GM12878 (cell line): Measurements from ENCODE around the gene ROR2. TPM values are rescaled to one million over a fixed set of nuclear protein-coding genes. Genes with fewer than 3 reads are reported as not detected.

ENCODE experiments used
- ATAC-seq: fragments of 200-7000 bp; cut with Tn5 transposase; 3 replicates; pipeline ENCODE4 v1.9.1; 2020; ENCODE audit warnings: mild to moderate bottlenecking, moderate library complexity
- BruUV-seq: library from RNA; stranded (reverse); fragments of 400-500 nt; replicated peaks from 2 replicates; lab custom pipeline; 2021; lab: Mats Ljungman, UMichigan
- CTCF ChIA-PET: fragments of 300-600 bp; sonication (Branson Sonifier 250); formaldehyde crosslinking; extraction: SDS; loops from one replicate; lab custom pipeline; 2021; ENCODE audit warnings: inconsistent platforms; lab: Yijun Ruan, JAX
- POLR2A ChIA-PET: fragments of 350-600 bp; formaldehyde crosslinking; extraction: SDS; loops from one replicate; lab custom pipeline; 2021; ENCODE audit warnings: inconsistent platforms; lab: Charles Lee
- RAD21 ChIA-PET: fragments of 300-600 bp; sonication (Branson Sonifier 250); formaldehyde crosslinking; loops from one replicate; lab custom pipeline; 2023; ENCODE audit warnings: antibody characterized with exemption; ENCODE audit not compliant: unreplicated experiment; lab: Charles Lee
- SMC1A ChIA-PET: fragments of 300-600 bp; sonication (Branson Sonifier 250); formaldehyde crosslinking; loops from one replicate; lab custom pipeline; 2023; ENCODE audit not compliant: unreplicated experiment, uncharacterized antibody; lab: Charles Lee
- DNase-seq: peaks from one replicate; pipeline ENCODE4 v3.0.0-alpha.2; 2011; ENCODE audit warnings: low read depth, low spot score
- FAIRE-seq: peaks from 3 replicates; lab custom pipeline; 2011; peaks lifted over from hg19 to GRCh38; lab: Jason Lieb, UNC
- H2AFZ ChIP-seq: 2 replicates; pipeline ENCODE4 v1.6.0; 2011; ENCODE audit warnings: low read depth, low read length, control low read depth; ENCODE audit not compliant: control insufficient read depth
- H3K27ac ChIP-seq: 2 replicates; pipeline ENCODE4 v1.5.1; 2011; ENCODE audit warnings: control low read depth; ENCODE audit not compliant: control insufficient read depth, insufficient read depth
- H3K27me3 ChIP-seq, 2 experiments: replicated peaks in 1 of 2; 2 replicates each; pipeline versions ENCODE4 v1.6.0 to v1.6.1; 2011; ENCODE audit warnings: low read length in 1 of 2; ENCODE audit not compliant: control insufficient read depth in 2 of 2, insufficient read depth in 2 of 2
- H3K36me3 ChIP-seq, 2 experiments: 2 replicates each; pipeline ENCODE4 v1.5.1; 2011; ENCODE audit warnings: low read length in 1 of 2; ENCODE audit not compliant: control insufficient read depth in 2 of 2, insufficient read depth in 2 of 2
- H3K4me1 ChIP-seq: 2 replicates; pipeline ENCODE4 v1.6.1; 2011; ENCODE audit warnings: mild to moderate bottlenecking, low read length, moderate library complexity, mixed read lengths; ENCODE audit not compliant: control insufficient read depth, insufficient read depth
- H3K4me2 ChIP-seq: 2 replicates; pipeline ENCODE4 v1.6.0; 2011; ENCODE audit warnings: control low read depth; ENCODE audit not compliant: control insufficient read depth, insufficient read depth
- H3K4me3 ChIP-seq: fragments of 200-600 bp; sonication (generic); 2 replicates; pipeline ENCODE4 v1.5.1; 2016
- H3K79me2 ChIP-seq: 2 replicates; pipeline ENCODE4 v1.6.0; 2011; ENCODE audit warnings: low read length; ENCODE audit not compliant: control insufficient read depth, insufficient read depth
- H3K9ac ChIP-seq: 2 replicates; pipeline ENCODE4 v1.8.0; 2011; ENCODE audit warnings: low read length, control low read depth, mixed read lengths; ENCODE audit not compliant: control insufficient read depth, insufficient read depth
- H3K9me3 ChIP-seq: replicated peaks from 3 replicates; pipeline ENCODE4 v1.5.1; 2011; ENCODE audit warnings: mild to moderate bottlenecking, low read length; ENCODE audit not compliant: control insufficient read depth, insufficient read depth
- H4K20me1 ChIP-seq: 2 replicates; pipeline ENCODE4 v1.6.0; 2011; ENCODE audit not compliant: control insufficient read depth, insufficient read depth
- CHD4 ChIP-seq: fragments of 200-600 bp; sonication (generic); IDR thresholded peaks from 2 replicates; pipeline ENCODE4 v1.6.1; 2016; ENCODE audit warnings: mild to moderate bottlenecking
- MXI1 ChIP-seq: fragments of 150-350 bp; IDR thresholded peaks from 2 replicates; pipeline ENCODE4 v1.6.1; 2011; ENCODE audit warnings: low read depth, mild to moderate bottlenecking, inconsistent platforms, low read length, improper control_type of control experiment
- NKRF ChIP-seq: fragments of 450-650 bp; conservative IDR thresholded peaks from 2 replicates; pipeline ENCODE4 v1.6.1; 2017; ENCODE audit warnings: mild to moderate bottlenecking, moderate library complexity
- SMAD1 ChIP-seq: fragments of 450-650 bp; IDR thresholded peaks from 2 replicates; pipeline ENCODE4 v1.6.1; 2018; ENCODE audit warnings: mild to moderate bottlenecking, low read depth; ENCODE audit not compliant: partially characterized antibody
- SMC3 ChIP-seq: IDR thresholded peaks from 2 replicates; pipeline ENCODE4 v1.6.1; 2011; ENCODE audit warnings: low read length, improper control_type of control experiment, borderline replicate concordance
- TCF7 ChIP-seq: IDR thresholded peaks from 2 replicates; pipeline ENCODE4 v1.6.1; 2014; ENCODE audit warnings: antibody characterized with exemption, borderline replicate concordance
- ZNF24 ChIP-seq: fragments of 450-650 bp; IDR thresholded peaks from 2 replicates; pipeline ENCODE4 v1.6.1; 2017; ENCODE audit warnings: antibody characterized with exemption, mild to moderate bottlenecking
- ZNF384 ChIP-seq: IDR thresholded peaks from 2 replicates; pipeline ENCODE4 v1.6.1; 2012; ENCODE audit warnings: low read depth, mild to moderate bottlenecking, low read length, improper control_type of control experiment, borderline replicate concordance
- ZSCAN29 ChIP-seq: fragments of 450-650 bp; IDR thresholded peaks from 2 replicates; pipeline ENCODE4 v1.6.1; 2017; ENCODE audit warnings: mild to moderate bottlenecking, moderate library complexity
- WGBS: methylation state at CpG from one replicate; pipeline ENCODE4 v1.1.6; 2016; ENCODE audit warnings: low lambda C conversion rate; ENCODE audit not compliant: insufficient replicate concordance, insufficient coverage; ENCODE audit errors: missing lambda C conversion rate; 5-methylcytosine and 5-hydroxymethylcytosine counted together
- in situ Hi-C: fragments of 300-500 bp; cut with MboI; formaldehyde crosslinking; loops from 9 replicates; pipeline ENCODE4 v1.14.3; 2018; ENCODE audit warnings: mixed read lengths
- intact Hi-C: fragments of 100-400 bp; cut with micrococcal nuclease; formaldehyde crosslinking; loops from one replicate; pipeline ENCODE4 v1.14.2; 2022; ENCODE audit not compliant: unreplicated experiment
- polyA plus RNA-seq, 11 experiments: library from polyadenylated mRNA; depleted of rRNA in 4 of 11; unstranded in 6 of 11; stranded (reverse) in 5 of 11; fragments of >200 nt; fragmentation: Nextera tagmentation in 4 of 11; fragmentation: Illumina TruSeq in 1 of 11; extraction: Ambion mirVana in 4 of 11; extraction: Trizol in 1 of 11; gene quantifications; 1 replicate in 1 of 11; 2 replicates in 10 of 11; pipeline versions ENCODE4 v1.2.1 to v1.2.3, GENCODE V29; 2011 to 2016; ENCODE audit warnings: inconsistent platforms in 2 of 11, missing spikeins in 2 of 11, low read depth in 1 of 11
- total RNA-seq, 4 experiments: library from RNA; depleted of rRNA in 3 of 4; stranded (reverse); fragments of >200 nt in 3 of 4; fragmentation: Illumina TruSeq in 1 of 4; extraction: Trizol in 1 of 4; gene quantifications; 2 replicates each; pipeline versions ENCODE4 v1.2.1 to v1.2.3, GENCODE V29; 2013 to 2021
- TF ChIP-seq, protein P1 (sequence below): fragments of 450-650 bp; IDR thresholded peaks from 2 replicates; pipeline ENCODE4 v1.6.1; 2017; ENCODE audit warnings: antibody characterized with exemption, mild to moderate bottlenecking, moderate library complexity
- TF ChIP-seq, protein P2 (sequence below): IDR thresholded peaks from 2 replicates; pipeline ENCODE4 v1.6.1; 2012; ENCODE audit warnings: low read depth, low read length, improper control_type of control experiment
- TF ChIP-seq, protein P3 (sequence below): fragments of 450-650 bp; formaldehyde crosslinking; IDR thresholded peaks from 2 replicates; pipeline ENCODE4 v1.4.0; 2020; ENCODE audit warnings: mild to moderate bottlenecking, moderate library complexity
- TF ChIP-seq, protein P4 (sequence below): fragments of 450-650 bp; IDR thresholded peaks from 2 replicates; pipeline ENCODE4 v1.6.1; 2016; ENCODE audit warnings: mild to moderate bottlenecking

The ROR2 gene
- total and polyA plus RNA-seq, 10 of the 15 experiments (the other 5 are each of a cell fraction or from before 2014, with no cell fraction given): 0.03 to 0.05 TPM; not detected in 8

GRCh38 chr9:91886414-91887076 is 63.5 kb downstream of the ROR2 start:
- ATAC-seq (no peak), DNase-seq (no peak), FAIRE-seq (no peak)
- Histone ChIP-seq H3K27me3 (peaks cover 0 to 2% of the 10 kb centered on the region in 2 experiments; a peak in 3 of 4 replicates), H3K27ac (no peak overlapping the region), H4K20me1 (no peaks in the 10 kb centered on the region), H3K79me2 (no peaks in the 10 kb centered on the region), H2AFZ (no peak overlapping the region), H3K4me3 (no peak overlapping the region), H3K4me1 (no peaks in the 10 kb centered on the region), H3K9me3 (no peaks in the 10 kb centered on the region), H3K9ac (no peak overlapping the region), H3K4me2 (no peak overlapping the region), H3K36me3 (no peaks in the 10 kb centered on the region)
- ChIA-PET CTCF (no interaction called here), RAD21 (no interaction called here), POLR2A (no interaction called here), SMC1A (no interaction called here)
- no TSS peak for BruUV-seq
- 36% methylated on average over 15 of the region's 32 CpGs for WGBS
- intact Hi-C loops (no loop called here), in situ Hi-C loops (no loop called here)
- TF ChIP-seq TCF7 (no peak), SMAD1 (no peak), SMC3 (no peak), NKRF (no peak), ZNF24 (no peak), CHD4 (no peak), ZNF384 (no peak), ZSCAN29 (no peak), MXI1 (no peak)
- TF ChIP-seq, protein P1, sequence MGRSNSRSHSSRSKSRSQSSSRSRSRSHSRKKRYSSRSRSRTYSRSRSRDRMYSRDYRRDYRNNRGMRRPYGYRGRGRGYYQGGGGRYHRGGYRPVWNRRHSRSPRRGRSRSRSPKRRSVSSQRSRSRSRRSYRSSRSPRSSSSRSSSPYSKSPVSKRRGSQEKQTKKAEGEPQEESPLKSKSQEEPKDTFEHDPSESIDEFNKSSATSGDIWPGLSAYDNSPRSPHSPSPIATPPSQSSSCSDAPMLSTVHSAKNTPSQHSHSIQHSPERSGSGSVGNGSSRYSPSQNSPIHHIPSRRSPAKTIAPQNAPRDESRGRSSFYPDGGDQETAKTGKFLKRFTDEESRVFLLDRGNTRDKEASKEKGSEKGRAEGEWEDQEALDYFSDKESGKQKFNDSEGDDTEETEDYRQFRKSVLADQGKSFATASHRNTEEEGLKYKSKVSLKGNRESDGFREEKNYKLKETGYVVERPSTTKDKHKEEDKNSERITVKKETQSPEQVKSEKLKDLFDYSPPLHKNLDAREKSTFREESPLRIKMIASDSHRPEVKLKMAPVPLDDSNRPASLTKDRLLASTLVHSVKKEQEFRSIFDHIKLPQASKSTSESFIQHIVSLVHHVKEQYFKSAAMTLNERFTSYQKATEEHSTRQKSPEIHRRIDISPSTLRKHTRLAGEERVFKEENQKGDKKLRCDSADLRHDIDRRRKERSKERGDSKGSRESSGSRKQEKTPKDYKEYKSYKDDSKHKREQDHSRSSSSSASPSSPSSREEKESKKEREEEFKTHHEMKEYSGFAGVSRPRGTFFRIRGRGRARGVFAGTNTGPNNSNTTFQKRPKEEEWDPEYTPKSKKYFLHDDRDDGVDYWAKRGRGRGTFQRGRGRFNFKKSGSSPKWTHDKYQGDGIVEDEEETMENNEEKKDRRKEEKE: no peak
- TF ChIP-seq, protein P2, sequence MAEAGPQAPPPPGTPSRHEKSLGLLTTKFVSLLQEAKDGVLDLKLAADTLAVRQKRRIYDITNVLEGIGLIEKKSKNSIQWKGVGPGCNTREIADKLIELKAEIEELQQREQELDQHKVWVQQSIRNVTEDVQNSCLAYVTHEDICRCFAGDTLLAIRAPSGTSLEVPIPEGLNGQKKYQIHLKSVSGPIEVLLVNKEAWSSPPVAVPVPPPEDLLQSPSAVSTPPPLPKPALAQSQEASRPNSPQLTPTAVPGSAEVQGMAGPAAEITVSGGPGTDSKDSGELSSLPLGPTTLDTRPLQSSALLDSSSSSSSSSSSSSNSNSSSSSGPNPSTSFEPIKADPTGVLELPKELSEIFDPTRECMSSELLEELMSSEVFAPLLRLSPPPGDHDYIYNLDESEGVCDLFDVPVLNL: no peak
- TF ChIP-seq, protein P3, sequence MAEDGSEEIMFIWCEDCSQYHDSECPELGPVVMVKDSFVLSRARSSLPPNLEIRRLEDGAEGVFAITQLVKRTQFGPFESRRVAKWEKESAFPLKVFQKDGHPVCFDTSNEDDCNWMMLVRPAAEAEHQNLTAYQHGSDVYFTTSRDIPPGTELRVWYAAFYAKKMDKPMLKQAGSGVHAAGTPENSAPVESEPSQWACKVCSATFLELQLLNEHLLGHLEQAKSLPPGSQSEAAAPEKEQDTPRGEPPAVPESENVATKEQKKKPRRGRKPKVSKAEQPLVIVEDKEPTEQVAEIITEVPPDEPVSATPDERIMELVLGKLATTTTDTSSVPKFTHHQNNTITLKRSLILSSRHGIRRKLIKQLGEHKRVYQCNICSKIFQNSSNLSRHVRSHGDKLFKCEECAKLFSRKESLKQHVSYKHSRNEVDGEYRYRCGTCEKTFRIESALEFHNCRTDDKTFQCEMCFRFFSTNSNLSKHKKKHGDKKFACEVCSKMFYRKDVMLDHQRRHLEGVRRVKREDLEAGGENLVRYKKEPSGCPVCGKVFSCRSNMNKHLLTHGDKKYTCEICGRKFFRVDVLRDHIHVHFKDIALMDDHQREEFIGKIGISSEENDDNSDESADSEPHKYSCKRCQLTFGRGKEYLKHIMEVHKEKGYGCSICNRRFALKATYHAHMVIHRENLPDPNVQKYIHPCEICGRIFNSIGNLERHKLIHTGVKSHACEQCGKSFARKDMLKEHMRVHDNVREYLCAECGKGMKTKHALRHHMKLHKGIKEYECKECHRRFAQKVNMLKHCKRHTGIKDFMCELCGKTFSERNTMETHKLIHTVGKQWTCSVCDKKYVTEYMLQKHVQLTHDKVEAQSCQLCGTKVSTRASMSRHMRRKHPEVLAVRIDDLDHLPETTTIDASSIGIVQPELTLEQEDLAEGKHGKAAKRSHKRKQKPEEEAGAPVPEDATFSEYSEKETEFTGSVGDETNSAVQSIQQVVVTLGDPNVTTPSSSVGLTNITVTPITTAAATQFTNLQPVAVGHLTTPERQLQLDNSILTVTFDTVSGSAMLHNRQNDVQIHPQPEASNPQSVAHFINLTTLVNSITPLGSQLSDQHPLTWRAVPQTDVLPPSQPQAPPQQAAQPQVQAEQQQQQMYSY (CRISPR knock-in tag): no peak
- TF ChIP-seq, protein P4, sequence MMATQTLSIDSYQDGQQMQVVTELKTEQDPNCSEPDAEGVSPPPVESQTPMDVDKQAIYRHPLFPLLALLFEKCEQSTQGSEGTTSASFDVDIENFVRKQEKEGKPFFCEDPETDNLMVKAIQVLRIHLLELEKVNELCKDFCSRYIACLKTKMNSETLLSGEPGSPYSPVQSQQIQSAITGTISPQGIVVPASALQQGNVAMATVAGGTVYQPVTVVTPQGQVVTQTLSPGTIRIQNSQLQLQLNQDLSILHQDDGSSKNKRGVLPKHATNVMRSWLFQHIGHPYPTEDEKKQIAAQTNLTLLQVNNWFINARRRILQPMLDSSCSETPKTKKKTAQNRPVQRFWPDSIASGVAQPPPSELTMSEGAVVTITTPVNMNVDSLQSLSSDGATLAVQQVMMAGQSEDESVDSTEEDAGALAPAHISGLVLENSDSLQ: no peak
